ENCODE measurements around the gene MYO1H. TPM values are rescaled to one million over a fixed set of nuclear protein-coding genes. Genes with fewer than 3 reads are reported as not detected.

MYO1H gene
- total and polyA plus RNA-seq, 4 donors: 0.28 to 0.90 (median 0.30) TPM; not detected in 1

DNA sequence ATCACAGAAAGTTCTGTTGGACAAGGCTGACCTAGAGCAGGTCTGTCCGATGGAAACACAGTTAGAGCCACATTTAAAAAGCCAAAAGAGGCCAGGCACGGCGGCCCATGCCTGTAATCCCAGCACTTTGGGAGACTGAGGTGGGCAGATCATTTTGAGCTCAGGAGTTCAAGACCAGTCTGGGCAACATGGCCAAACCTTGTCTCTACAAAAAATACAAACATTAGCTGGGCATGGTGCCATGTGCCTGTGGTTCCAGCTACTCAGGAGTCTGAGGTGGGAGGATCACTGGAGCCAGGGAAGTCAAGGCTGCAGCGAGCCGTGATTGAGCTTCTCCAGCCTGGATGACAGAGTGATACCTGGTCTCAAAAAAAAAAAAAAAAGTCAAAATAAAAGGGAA lies 144.7 kb downstream of the MYO1H start:
- H3K27ac ChIP-seq (ENCODE audit: low read depth, low read length): no peak overlapping the region
- no peaks in the 10 kb centered on the region for H3K9me3 ChIP-seq (ENCODE audit: control insufficient read depth, insufficient read depth, low read length)
- no peak for DNase-seq (ENCODE audit: low read depth in 4 of 6, low spot score in 6 of 6)
- H3K36me3 ChIP-seq (ENCODE audit: control insufficient read depth, insufficient read depth, low read length): peaks cover 22% of the 10 kb centered on the region
- WGBS (ENCODE audit: insufficient coverage): 97% methylated on average over 3 of the region's 5 CpGs
- no peak overlapping the region for H3K4me3 ChIP-seq (ENCODE audit: low read depth, low read length)
- H3K4me1 ChIP-seq (ENCODE audit: control insufficient read depth, insufficient read depth, low read length): no peaks in the 10 kb centered on the region
- H3K27me3 ChIP-seq (ENCODE audit: control insufficient read depth, insufficient read depth, low read length): no peaks in the 10 kb centered on the region

GRCh38 chr12:109493090-109493489 lies 145.4 kb downstream of the MYO1H start:
- Histone ChIP-seq H3K4me1 (ENCODE audit: control insufficient read depth, insufficient read depth, low read length) (no peaks in the 10 kb centered on the region), H3K27me3 (ENCODE audit: control insufficient read depth, insufficient read depth, low read length) (no peaks in the 10 kb centered on the region), H3K36me3 (ENCODE audit: control insufficient read depth, insufficient read depth, low read length) (peaks cover 21% of the 10 kb centered on the region)

DNA sequence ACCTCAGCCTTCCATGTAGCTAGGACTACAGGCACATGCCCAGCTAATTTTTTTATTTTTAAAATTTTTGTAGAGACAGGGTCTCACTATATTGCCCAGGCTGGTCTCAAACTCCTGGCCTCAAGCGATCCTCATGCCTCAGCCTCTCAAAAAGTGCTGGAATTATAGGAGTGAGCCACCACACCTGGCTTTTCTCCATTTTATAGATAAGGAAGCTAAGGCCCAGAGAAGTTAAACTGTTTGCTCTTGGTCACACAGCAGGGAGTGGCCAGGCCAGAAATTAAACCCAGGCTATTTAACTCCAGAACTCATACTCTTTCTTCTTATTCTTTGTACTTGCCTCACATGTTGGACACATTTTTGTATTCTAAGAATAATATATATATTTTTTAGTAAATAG lies 146.2 kb downstream of the MYO1H start:
- no peak overlapping the region for H3K4me3 ChIP-seq (ENCODE audit: low read depth, low read length)
- DNase-seq (ENCODE audit: low read depth in 4 of 6, low spot score in 6 of 6): no peak
- no peaks in the 10 kb centered on the region for H3K27me3 ChIP-seq (ENCODE audit: control insufficient read depth, insufficient read depth, low read length)
- 100% methylated on average over 1 of the region's 1 CpG for WGBS (ENCODE audit: insufficient coverage)
- no peak overlapping the region for H3K27ac ChIP-seq (ENCODE audit: low read depth, low read length)
- no peaks in the 10 kb centered on the region for H3K9me3 ChIP-seq (ENCODE audit: control insufficient read depth, insufficient read depth, low read length)
- no peaks in the 10 kb centered on the region for H3K4me1 ChIP-seq (ENCODE audit: control insufficient read depth, insufficient read depth, low read length)
- peaks cover 20% of the 10 kb centered on the region for H3K36me3 ChIP-seq (ENCODE audit: control insufficient read depth, insufficient read depth, low read length)

More at GRCh38 chr12:109493090-109493489, 145.4 kb downstream of the MYO1H start:
- Histone ChIP-seq H3K27ac (ENCODE audit: low read depth, low read length) (no peak overlapping the region), H3K9me3 (ENCODE audit: control insufficient read depth, insufficient read depth, low read length) (no peaks in the 10 kb centered on the region), H3K4me3 (ENCODE audit: low read depth, low read length) (no peak overlapping the region)
- no peak for DNase-seq (ENCODE audit: low read depth in 4 of 6, low spot score in 6 of 6)

DNA sequence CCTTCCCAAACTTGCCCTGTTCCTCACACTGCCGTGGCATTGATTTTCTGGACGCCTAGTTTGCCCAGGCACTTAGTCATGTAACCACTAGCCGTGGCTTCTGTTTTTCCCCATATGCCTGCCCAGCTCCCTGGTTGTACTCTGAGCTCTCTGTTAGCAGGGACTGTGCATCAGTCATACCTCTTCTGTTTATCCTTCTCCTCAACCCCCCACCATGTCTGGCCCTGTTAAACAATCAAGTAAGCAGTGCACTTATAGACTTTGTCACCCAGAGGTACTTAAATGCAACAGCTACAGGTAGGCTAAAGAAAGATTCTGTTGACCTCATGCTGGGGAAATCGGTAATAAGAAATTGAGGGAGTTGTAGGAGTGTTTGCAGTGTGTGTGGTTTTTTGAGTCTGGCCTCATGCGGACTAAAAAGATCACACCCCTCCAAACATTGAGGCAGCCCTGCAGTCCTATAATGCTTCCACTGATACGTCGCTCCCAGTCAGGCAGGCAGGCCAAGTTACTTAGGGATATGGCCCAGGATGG lies 146.7 kb downstream of the MYO1H start:
- Histone ChIP-seq H3K4me3 (ENCODE audit: low read depth, low read length) (no peak overlapping the region), H3K9me3 (ENCODE audit: control insufficient read depth, insufficient read depth, low read length) (no peaks in the 10 kb centered on the region), H3K27ac (ENCODE audit: low read depth, low read length) (no peak overlapping the region), H3K27me3 (ENCODE audit: control insufficient read depth, insufficient read depth, low read length) (no peaks in the 10 kb centered on the region), H3K4me1 (ENCODE audit: control insufficient read depth, insufficient read depth, low read length) (no peaks in the 10 kb centered on the region), H3K36me3 (ENCODE audit: control insufficient read depth, insufficient read depth, low read length) (peaks cover 18% of the 10 kb centered on the region)
- no peak for DNase-seq (ENCODE audit: low read depth in 4 of 6, low spot score in 6 of 6)
- WGBS (ENCODE audit: insufficient coverage): 100% methylated on average over 5 of the region's 7 CpGs

DNA sequence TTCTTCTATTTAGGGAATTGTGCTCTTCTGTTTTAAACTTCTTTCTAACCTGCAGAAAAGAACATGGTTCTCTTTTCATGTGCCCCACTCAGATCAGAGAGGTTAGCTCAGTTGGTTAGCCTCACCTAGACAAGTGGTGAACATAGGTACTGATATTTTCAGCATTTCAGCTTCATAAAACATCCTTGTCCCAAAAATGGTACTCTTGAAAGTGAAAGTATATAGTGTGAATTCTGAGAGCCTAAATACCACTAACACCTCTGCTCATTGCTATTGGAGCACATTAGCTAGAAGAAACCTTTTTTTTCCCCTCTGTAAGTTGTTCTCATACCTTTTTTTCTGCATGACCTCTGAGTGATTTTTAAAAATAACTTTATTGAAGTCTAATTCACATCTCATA lies 147.3 kb downstream of the MYO1H start:
- Histone ChIP-seq H3K36me3 (ENCODE audit: control insufficient read depth, insufficient read depth, low read length) (peaks cover 15% of the 10 kb centered on the region), H3K27ac (ENCODE audit: low read depth, low read length) (no peak overlapping the region), H3K4me3 (ENCODE audit: low read depth, low read length) (no peak overlapping the region), H3K9me3 (ENCODE audit: control insufficient read depth, insufficient read depth, low read length) (no peaks in the 10 kb centered on the region), H3K27me3 (ENCODE audit: control insufficient read depth, insufficient read depth, low read length) (no peaks in the 10 kb centered on the region), H3K4me1 (ENCODE audit: control insufficient read depth, insufficient read depth, low read length) (no peaks in the 10 kb centered on the region)
- DNase-seq (ENCODE audit: low read depth in 4 of 6, low spot score in 6 of 6): no peak

- H3K36me3 ChIP-seq (ENCODE audit: control insufficient read depth, insufficient read depth, low read length): peaks cover 26% of the 10 kb centered on the region
- H3K27me3 ChIP-seq (ENCODE audit: control insufficient read depth, insufficient read depth, low read length): no peaks in the 10 kb centered on the region
Observed at GRCh38 chr12:109496306-109496705, 148.6 kb downstream of the MYO1H start.

DNA sequence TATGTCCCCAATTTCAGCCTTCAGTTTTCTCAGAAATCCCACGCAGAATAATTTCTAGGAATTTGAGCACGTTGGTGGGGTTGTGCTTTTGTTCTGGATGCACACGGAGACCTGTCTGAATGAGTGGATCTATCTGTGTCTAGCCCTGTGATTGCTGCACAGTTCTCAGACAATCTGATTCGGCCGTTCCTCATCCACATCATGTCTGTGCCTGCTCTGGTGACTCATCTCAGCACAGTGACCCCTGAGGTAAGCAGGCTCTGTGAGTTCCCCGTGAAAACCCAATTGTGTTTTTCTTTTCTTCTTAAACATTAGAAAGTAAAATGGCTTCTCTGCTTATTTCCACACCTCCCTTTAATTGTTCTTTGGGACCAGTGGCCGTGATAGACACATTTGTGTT lies 150.0 kb downstream of the MYO1H start:
- no peak overlapping the region for H3K27ac ChIP-seq (ENCODE audit: low read depth, low read length)
- H3K4me1 ChIP-seq (ENCODE audit: control insufficient read depth, insufficient read depth, low read length): no peaks in the 10 kb centered on the region
- 76% methylated on average over 5 of the region's 7 CpGs for WGBS (ENCODE audit: insufficient coverage)
- H3K36me3 ChIP-seq (ENCODE audit: control insufficient read depth, insufficient read depth, low read length): peaks cover 28% of the 10 kb centered on the region
- H3K9me3 ChIP-seq (ENCODE audit: control insufficient read depth, insufficient read depth, low read length): no peaks in the 10 kb centered on the region
- DNase-seq (ENCODE audit: low read depth in 4 of 6, low spot score in 6 of 6): no peak
- no peaks in the 10 kb centered on the region for H3K27me3 ChIP-seq (ENCODE audit: control insufficient read depth, insufficient read depth, low read length)
- H3K4me3 ChIP-seq (ENCODE audit: low read depth, low read length): no peak overlapping the region

More at GRCh38 chr12:109496306-109496705, 148.6 kb downstream of the MYO1H start:
- no peak for DNase-seq (ENCODE audit: low read depth in 4 of 6, low spot score in 6 of 6)
- Histone ChIP-seq H3K4me1 (ENCODE audit: control insufficient read depth, insufficient read depth, low read length) (no peaks in the 10 kb centered on the region), H3K27ac (ENCODE audit: low read depth, low read length) (no peak overlapping the region), H3K4me3 (ENCODE audit: low read depth, low read length) (no peak overlapping the region), H3K9me3 (ENCODE audit: control insufficient read depth, insufficient read depth, low read length) (no peaks in the 10 kb centered on the region)

Other genes starting within 250 kb of the MYO1H start
- 10 to 100 TPM; 14.2 to 18.6 TPM for gene ACACB, start 231.3 kb upstream of the MYO1H start, total RNA-seq
- gene ACACB, start 231.3 kb upstream of the MYO1H start, polyA plus RNA-seq (ENCODE audit: insufficient read length in 2 of 2): 10 to 100 TPM in 1 of 2 donors, 1 to 10 TPM in 1; 8.3 to 14.5 TPM
- under 1 TPM in 1 of 2 donors, not detected in 1; 0.33 TPM for gene FOXN4, start 38.6 kb upstream of the MYO1H start, total RNA-seq
- 1 to 10 TPM; 1.3 to 1.4 TPM for gene FOXN4, start 38.6 kb upstream of the MYO1H start, polyA plus RNA-seq (ENCODE audit: insufficient read length in 2 of 2)
- gene KCTD10, start 129.4 kb downstream of the MYO1H start, total RNA-seq: 10 to 100 TPM; 32.1 to 41.7 TPM
- gene KCTD10, start 129.4 kb downstream of the MYO1H start, polyA plus RNA-seq (ENCODE audit: insufficient read length in 2 of 2): 10 to 100 TPM; 28.9 to 40.4 TPM
- gene UBE3B, start 129.7 kb downstream of the MYO1H start, total RNA-seq: 10 to 100 TPM; 25.7 to 26.7 TPM
- 10 to 100 TPM; 27.1 to 30.2 TPM for gene UBE3B, start 129.7 kb downstream of the MYO1H start, polyA plus RNA-seq (ENCODE audit: insufficient read length in 2 of 2)
- 10 to 100 TPM; 21.9 to 58.2 TPM for gene MMAB, start 225.6 kb downstream of the MYO1H start, total RNA-seq
- gene MMAB, start 225.6 kb downstream of the MYO1H start, polyA plus RNA-seq (ENCODE audit: insufficient read length in 2 of 2): 10 to 100 TPM; 50.2 to 59.8 TPM
- 10 to 100 TPM; 19.4 to 20.4 TPM for gene MVK, start 225.9 kb downstream of the MYO1H start, total RNA-seq
- gene MVK, start 225.9 kb downstream of the MYO1H start, polyA plus RNA-seq (ENCODE audit: insufficient read length in 2 of 2): 10 to 100 TPM; 30.8 to 35.8 TPM